Right renal pelvis (tissue), 4 donors: ENCODE measurements around the gene NOS3. TPM values are rescaled to one million over a fixed set of nuclear protein-coding genes. Genes with fewer than 3 reads are reported as not detected.

Experiments
- DNase-seq, 4 donors: peaks; one replicate each; pipeline ENCODE4 v3.0.0-alpha.2; 2013; ENCODE audit warnings: low read depth in 4 of 4, low spot score in 3 of 4, missing footprints in 1 of 4
- polyA plus RNA-seq, 4 donors: library from polyadenylated mRNA; unstranded; fragments of 120-200 nt; gene quantifications; one replicate each; pipeline ENCODE4 v1.2.1, GENCODE V29; 2013; ENCODE audit not compliant: insufficient read length in 4 of 4

Gene NOS3
- polyA plus RNA-seq, result 10 to 100 TPM in 2 of 4 donors, 1 to 10 TPM in 2; 9.1 to 14.2 (median 10.3) TPM

- DNase-seq, result no peak
These were observed at the start of gene NOS3 for GRCh38 chr7:150990416-150991186. NOS3 (plus strand) TSS chr7:150991017; CDS start chr7:150993804, 2,787 bp downstream.

GRCh38 chr7:150941351-150942000 lies 49.3 kb upstream of the NOS3 start:
- no peak for DNase-seq

- DNase-seq, result no peak
These were observed 48.7 kb upstream of the NOS3 start for GRCh38 chr7:150942001-150942590.

- DNase-seq, result no peak
These were observed 48.0 kb upstream of the NOS3 start for GRCh38 chr7:150942591-150943452.

- no peak for DNase-seq
These were observed 47.4 kb upstream of the NOS3 start for GRCh38 chr7:150943453-150943814.

GRCh38 chr7:150944066-150945042 lies 46.5 kb upstream of the NOS3 start:
- DNase-seq, result no peak

GRCh38 chr7:150945171-150945852 lies 45.5 kb upstream of the NOS3 start:
- DNase-seq, result no peak

GRCh38 chr7:150945853-150946420 lies 44.9 kb upstream of the NOS3 start:
- DNase-seq, result no peak

GRCh38 chr7:150946421-150947240 lies 44.2 kb upstream of the NOS3 start:
- no peak for DNase-seq

GRCh38 chr7:150947241-150947745 lies 43.5 kb upstream of the NOS3 start:
- no peak for DNase-seq

GRCh38 chr7:150947761-150948651 lies 42.8 kb upstream of the NOS3 start:
- no peak for DNase-seq

- no peak for DNase-seq
These were observed 42.0 kb upstream of the NOS3 start for GRCh38 chr7:150948791-150949251.

- DNase-seq, result no peak
These were observed 41.3 kb upstream of the NOS3 start for GRCh38 chr7:150949564-150949963.

- no peak for DNase-seq
These were observed 40.8 kb upstream of the NOS3 start for GRCh38 chr7:150949971-150950491.

GRCh38 chr7:150950496-150951180 lies 40.2 kb upstream of the NOS3 start:
- no peak for DNase-seq

GRCh38 chr7:150951181-150951520 lies 39.7 kb upstream of the NOS3 start:
- no peak for DNase-seq
